GM18858 (cell line): Measurements from ENCODE around the gene HECTD4.
"Not testable (repeated sequence)": the region's sequence is repeated elsewhere in the genome, so short reads cannot be mapped to it uniquely, and the experiment has no call there.

Experiments
- ATAC-seq: cut with Tn5 transposase; IDR thresholded peaks from one replicate; pipeline ENCODE4 v1.9.1; 2021; ENCODE audit not compliant: unreplicated experiment

Gene HECTD4

GRCh38 chr12:112359290-112359689 is 22.9 kb downstream of the HECTD4 start:
- ATAC-seq = no peak

DNA sequence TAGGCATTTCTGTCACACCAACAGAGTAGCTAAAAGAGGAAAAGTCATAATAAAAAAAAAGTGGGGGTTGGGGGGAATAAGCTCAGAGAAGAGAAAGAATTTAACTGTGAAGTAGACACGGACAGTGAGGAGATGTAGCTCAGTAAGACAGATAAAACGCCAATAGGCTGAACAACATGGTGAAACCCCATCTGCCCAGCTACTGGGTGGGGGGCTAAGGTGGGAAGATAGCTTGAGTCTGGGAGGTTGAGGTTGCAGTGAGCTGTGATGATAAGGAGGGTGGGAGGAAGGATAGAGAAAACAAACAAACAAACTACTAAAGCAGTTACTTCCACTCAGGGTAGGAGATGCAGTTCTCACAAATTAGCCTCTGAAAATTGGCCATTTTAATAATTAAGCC is 25.0 kb downstream of the HECTD4 start:
- no peak for ATAC-seq

DNA sequence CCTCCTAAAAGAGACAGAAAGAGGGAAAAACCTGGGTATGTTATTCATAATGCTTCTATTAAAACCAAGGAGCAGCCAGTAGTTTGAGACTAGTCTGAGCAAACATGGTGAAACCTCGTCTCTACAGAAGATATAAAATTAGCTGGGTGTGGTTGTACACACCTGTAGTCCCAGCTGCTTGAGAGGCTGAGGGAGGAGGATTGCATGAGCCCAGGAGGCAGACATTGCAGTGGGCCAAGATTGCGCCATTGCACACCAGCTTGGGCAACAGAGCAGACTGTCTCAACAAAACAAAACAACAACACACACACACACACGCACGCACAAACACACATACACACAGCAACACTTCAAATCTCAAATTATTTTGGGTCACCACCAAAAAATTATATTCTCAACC is 27.8 kb downstream of the HECTD4 start:
- no peak for ATAC-seq

DNA sequence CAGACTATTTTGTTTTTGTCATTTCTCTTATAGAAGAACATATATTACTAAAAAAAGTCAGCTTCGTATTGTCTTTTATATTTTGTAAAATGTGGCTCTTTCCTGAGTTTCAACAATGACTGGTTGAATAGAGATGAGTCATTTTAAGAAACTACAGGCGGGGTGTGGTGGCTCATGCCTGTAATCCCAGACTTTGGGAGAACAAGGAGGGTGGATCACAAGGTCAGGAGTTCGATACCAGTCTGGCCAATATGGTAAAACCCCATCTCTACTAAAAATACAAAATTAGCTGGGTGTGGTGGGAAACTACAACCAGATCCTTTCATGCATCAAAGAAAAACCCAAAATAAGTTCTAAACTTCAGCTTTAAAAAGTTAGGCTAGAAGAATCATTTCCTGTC is 28.8 kb downstream of the HECTD4 start:
- ATAC-seq = no peak

DNA sequence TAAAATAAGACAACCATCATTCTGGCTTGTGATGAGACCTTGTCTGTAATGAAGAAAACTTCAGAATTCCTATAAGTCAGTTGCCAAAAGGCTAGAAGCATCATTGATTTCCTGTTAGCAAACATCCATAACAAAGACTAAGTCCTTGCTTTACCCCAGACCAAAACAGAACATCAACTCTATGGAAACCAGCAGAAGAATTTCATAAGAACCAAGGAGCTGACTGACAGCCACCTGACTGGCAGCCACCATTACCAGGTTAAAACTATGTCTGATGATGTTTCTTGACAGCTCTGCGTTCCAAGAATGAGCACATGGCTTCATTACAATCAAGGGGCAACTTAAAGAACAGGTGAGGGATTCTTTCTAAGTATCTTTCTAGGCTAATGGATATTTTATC is 29.3 kb downstream of the HECTD4 start:
- no peak for ATAC-seq

DNA sequence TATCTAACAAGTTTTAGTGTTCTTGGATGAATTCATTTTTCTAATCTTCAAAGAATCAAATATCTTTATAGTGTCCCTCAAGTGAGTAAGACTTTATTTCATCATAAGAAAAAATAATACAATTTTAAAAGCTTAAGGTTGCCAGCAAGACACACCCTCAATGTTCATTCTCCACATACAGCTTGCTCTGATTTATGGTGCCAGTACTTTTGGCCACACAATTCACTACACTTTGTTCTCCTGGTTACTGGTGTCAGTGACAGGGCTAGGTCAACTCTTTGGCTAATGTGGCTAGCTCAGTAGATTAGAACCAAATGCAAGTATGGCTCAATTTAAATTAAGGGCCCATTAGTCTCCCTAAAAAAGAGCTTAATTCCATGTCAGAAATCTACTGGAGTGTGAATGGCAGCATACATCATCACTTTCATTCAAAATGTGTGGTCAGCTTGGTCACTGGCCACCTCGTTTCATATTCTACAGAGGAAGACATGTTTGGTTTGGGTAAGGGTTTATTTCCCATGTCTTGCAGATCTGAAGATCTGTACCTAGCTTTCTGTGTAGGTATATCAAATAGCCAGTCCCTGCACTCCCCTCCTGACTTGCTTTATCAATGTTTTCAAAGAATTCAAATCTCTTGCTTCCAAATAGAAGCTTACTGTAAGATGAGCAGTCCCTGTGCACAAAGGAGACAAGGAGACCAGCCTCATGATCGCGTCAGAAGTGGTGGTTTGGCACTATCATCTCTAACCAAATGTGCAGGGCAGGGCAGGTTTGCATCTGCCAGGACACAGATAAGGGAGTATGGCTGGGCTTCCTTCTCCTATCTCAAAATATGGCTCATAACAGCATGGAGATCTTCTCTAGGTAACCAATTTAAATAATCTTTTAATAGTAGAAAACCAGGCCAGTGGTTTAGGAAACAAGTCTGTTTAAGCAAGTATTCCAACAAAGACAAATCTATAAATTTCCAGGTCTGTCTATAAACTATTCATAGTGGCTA is 31.3 kb downstream of the HECTD4 start:
- no peak for ATAC-seq

DNA sequence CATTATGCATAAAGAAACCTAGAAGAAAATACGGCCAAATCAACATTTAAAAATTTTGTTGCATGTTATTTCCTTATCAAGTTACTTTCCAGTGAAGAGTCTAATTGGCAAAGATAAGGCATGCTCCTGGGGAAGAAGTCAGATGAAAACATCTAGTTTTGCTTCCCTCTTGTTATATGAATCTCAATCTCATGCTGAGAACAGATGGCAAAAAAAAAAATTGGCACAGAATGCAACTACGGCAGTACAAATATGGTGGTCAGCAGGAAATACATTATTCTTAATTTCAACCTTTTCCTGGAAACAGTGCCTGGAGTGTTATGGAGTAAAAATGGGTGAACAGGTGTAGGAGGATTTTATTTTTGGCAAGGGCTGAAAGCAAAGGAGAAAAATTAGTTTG is 32.8 kb downstream of the HECTD4 start:
- no peak for ATAC-seq

DNA sequence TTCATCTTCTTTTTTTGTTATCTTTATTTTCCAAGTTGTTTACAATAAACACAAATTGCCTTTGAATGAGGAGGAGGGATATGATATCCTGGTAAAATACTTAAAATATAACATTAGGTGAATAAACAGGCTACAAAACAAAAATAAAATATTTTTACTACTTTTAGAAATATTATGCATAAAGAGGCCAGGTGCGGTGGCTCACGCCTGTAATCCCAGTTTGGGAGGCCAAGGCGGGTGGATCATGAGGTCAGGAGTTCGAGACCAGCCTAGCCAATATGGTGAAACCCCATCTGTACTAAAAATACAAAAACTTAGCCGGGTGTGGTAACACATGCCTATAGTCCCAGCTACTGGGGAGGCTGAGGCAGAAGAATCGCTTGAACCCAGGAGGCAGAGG is 33.3 kb downstream of the HECTD4 start:
- not testable (repeated sequence) for ATAC-seq

- no peak for ATAC-seq
Observed at GRCh38 chr12:112347581-112347982, 34.6 kb downstream of the HECTD4 start.

- no peak for ATAC-seq
Observed at GRCh38 chr12:112346194-112346593, 36.0 kb downstream of the HECTD4 start.

- ATAC-seq = no peak
Observed at GRCh38 chr12:112344220-112344619, 38.0 kb downstream of the HECTD4 start.

- no peak for ATAC-seq
Observed at GRCh38 chr12:112342587-112342986, 39.6 kb downstream of the HECTD4 start.

DNA sequence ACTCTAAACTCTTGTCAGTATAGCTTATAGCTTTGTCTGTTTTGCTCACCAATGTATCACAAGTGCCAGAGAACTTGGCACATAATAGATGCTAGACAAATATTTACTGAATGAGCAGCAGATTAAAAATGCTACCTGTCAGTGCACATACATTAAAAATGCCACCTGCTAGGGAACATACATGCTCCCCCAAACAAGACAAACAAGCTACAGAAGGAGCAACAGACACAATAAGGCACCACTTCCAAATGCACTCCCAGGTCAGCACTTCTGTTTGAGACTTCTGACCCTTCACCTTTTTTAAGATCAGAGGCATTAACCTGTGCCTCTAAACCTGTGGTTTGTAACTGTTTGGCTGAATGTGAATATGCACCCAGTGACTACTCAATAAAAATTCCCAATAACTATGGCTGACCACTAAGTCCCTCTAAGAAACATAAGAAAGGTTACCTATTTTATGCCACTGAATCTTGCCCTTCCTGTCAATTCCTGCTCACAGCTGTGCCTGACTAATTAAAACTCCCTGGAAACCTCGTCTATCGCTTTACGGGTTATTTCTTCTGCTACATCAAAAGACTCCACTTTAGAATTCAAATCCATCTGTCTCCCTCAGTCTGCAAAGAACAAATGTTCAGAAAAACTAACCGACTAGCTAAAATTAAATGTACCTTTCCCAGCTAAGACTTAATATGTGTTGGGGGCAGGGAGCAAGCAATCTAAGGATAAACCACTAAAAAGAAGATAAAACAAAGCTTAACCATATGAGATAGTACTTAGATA is 41.0 kb downstream of the HECTD4 start:
- no peak for ATAC-seq

DNA sequence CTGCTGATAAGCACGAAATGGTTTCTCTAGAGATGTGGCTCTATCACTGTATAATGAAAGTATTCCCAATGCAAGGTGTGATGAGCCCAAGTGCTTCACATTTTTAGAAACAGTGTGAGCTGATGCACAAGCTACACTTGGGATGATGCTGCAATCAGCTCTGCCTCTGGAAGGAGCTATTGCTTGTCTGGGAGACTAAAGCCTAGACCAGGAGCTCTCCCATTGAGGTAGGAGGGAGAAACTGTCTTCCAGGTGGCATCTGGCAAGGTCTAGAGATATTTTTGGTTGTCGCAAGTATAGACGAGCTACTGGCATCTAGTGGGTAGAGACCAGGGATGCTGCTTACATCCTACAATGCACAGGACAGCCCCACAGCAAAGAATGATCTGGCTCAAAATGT is 42.0 kb downstream of the HECTD4 start:
- ATAC-seq = no peak

GRCh38 chr12:112334999-112335398 is 47.2 kb downstream of the HECTD4 start:
- not testable (repeated sequence) for ATAC-seq

DNA sequence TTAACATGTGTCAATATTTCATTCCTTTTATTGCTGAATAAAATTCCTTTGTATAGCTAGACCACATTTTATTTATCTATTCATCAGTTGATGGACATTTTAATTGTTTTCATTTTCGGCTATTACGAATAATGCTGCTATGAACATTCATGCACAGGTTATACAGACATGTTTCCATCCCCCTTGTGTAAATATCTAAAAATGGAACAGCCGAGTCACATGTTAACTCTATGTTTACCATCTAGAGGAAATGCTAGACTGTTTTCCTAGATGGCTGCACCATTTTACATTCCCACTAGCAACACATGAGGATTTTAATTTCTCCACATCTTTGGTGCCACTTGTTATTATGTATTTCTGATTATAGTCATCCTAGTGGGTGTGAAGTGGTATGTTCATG is 49.2 kb downstream of the HECTD4 start:
- ATAC-seq = no peak

DNA sequence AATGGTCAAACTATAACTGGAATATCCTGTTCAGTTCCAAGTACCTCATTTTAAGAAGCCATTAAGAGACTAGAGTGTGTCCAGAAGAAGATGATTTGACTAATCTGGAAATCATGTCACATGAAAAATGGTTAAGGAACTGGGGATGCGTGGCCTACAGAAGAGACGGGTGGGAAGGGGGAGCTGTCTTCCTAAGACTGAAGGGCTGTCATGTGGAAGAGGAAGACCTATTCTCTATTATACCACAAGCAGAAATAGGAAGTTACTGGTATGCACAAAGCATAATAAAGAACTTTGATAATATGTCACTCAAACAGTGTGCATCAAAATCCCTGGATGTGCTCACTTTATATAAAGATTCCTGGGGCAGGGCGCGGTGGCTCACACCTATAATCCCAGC is 50.3 kb downstream of the HECTD4 start:
- no peak for ATAC-seq

GRCh38 chr12:112330706-112331105 is 51.5 kb downstream of the HECTD4 start:
- no peak for ATAC-seq

DNA sequence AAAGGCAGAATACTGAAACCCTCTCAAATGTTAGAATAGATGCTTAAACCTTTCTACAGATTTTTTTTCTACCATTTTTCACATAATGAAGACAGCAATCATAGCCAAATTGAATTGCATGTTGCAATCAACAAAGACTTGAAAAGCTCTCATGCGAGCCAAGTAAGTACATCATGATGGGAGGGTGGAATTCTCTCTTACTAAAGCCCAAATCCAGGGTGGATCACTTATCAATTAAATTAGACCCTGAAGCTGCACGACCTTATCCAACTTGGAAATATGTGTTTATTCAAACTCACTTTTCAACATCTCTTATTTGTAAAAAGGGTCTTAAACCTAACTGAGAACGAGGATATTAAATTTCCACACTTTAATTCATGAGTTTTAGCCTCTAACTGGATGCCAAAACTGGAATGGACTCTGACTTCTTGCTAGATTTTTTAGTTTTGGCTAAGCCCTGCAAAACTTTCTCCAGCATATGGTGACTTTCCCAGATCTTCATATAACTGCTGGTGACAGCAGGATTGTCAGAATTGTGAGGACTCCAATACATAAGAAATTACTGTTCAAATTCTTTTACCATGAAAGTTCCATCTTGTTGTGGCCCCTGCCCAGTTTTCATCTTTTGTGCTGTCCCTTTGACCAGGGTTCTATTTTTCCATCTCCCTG is 53.6 kb downstream of the HECTD4 start:
- no peak for ATAC-seq

DNA sequence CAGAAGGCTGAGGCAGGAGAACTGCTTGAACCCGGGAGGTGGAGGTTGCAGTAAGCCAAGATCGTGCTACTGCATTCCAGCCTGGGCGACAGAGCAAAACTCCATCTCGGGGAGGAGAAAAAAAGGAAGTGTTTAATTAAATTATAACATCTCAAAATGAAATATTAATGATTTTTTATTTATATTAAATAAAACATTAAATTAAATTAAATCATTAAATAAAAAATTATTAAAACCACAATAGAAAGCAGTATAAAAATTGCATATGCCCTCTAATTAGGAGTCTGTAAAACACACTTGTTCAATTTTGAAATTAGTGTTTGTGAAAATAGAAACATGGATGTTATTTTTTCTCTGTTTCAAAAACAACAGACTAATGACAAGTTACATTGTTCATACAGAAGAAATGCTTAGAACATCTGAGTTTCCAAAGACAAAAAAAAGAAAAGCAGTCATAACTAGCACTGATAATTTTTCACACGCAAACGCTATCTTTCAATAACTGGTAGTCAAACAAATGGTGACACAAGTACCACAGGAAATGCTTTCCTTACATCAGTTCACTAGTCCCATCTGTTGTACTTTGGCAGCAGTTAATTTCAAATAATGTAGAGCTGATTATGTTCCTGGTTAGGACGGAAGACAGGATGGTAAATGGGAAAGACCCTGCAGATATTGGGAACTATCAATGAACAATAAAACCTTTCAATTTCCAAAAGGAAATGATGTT is 54.9 kb downstream of the HECTD4 start:
- ATAC-seq = no peak
